HG02981 (cell line): Measurements from ENCODE around the gene FAM228A.

Experiments used
- ATAC-seq: cut with Tn5 transposase; IDR thresholded peaks from one replicate; pipeline ENCODE4 v1.9.1; 2021; ENCODE audit warnings: mild to moderate bottlenecking, moderate library complexity; ENCODE audit not compliant: unreplicated experiment

Gene FAM228A

GRCh38 chr2:24222946-24223345 is 48.1 kb downstream of the FAM228A start:
- ATAC-seq = no peak

- ATAC-seq = no peak
Observed at GRCh38 chr2:24225499-24226242, 50.8 kb downstream of the FAM228A start.

- ATAC-seq = no peak
Observed at GRCh38 chr2:24228470-24228869, 53.6 kb downstream of the FAM228A start.

GRCh38 chr2:24231461-24231881 is 56.6 kb downstream of the FAM228A start:
- ATAC-seq = no peak

- no peak for ATAC-seq
Observed at GRCh38 chr2:24233321-24233720, 58.5 kb downstream of the FAM228A start.

- no peak for ATAC-seq
Observed at GRCh38 chr2:24237313-24237712, 62.5 kb downstream of the FAM228A start.

- ATAC-seq = no peak
Observed at GRCh38 chr2:24238158-24238557, 63.3 kb downstream of the FAM228A start.

- ATAC-seq = no peak
Observed at GRCh38 chr2:24239553-24239952, 64.7 kb downstream of the FAM228A start.
